ENCODE results near the gene EPS8L2. TPM values are rescaled to one million over a fixed set of nuclear protein-coding genes. Genes with fewer than 3 reads are reported as not detected.
"Not testable (repeated sequence)": the region's sequence is repeated elsewhere in the genome, so short reads cannot be mapped to it uniquely, and the experiment has no call there.

EPS8L2 gene
- total and polyA plus RNA-seq, 10 donors, result 4.2 to 14.7 (median 7.3) TPM

- 65 to 84% (median 75%) methylated on average over 14 to 15 of the region's 15 CpGs for WGBS, 5 donors
- no peaks in the 10 kb centered on the region for H3K36me3 ChIP-seq
- no peak for DNase-seq
- no peaks in the 10 kb centered on the region for H3K9me3 ChIP-seq
- H3K27ac ChIP-seq, result peak overlapping the region in 6 of 8 donors; percentile 54 to 88 (median 66)
- H3K4me3 ChIP-seq, result peak overlapping the region in 1 of 8 donors; percentile 17
- no peak for TF ChIP-seq POLR2AphosphoS5 (IDR thresholded peaks at IDR 0.05)
- no peak for TF ChIP-seq POLR2A (IDR thresholded peaks at IDR 0.05)
- TF ChIP-seq CTCF (IDR thresholded peaks at IDR 0.05 in 8 of 11, conservative IDR thresholded peaks at IDR 0.05 in 3 of 11), result no peak
- intact Hi-C loops (cut with DNase I; ENCODE audit: low total_unique reads), result loop anchor here (10.0 kb wide), 1 partner anchor 174 kb away; no protein-coding TSS in a partner anchor
- peaks cover 23 to 55% (median 33%) of the 10 kb centered on the region in 6 donors for H3K4me1 ChIP-seq
- peaks cover 0 to 54% (median 11%) of the 10 kb centered on the region in 7 donors for H3K27me3 ChIP-seq (replicated peaks in 1 of 7)
Observed at GRCh38 chr11:728901-729491, 23.0 kb downstream of the EPS8L2 start.

- TF ChIP-seq POLR2AphosphoS5 (IDR thresholded peaks at IDR 0.05) (no peak), POLR2A (IDR thresholded peaks at IDR 0.05) (no peak), CTCF (IDR thresholded peaks at IDR 0.05 in 8 of 11, conservative IDR thresholded peaks at IDR 0.05 in 3 of 11) (no peak)
- intact Hi-C loops (cut with DNase I; ENCODE audit: low total_unique reads), result loop anchor here (10.0 kb wide), 1 partner anchor 175 kb away; no protein-coding TSS in a partner anchor
- Histone ChIP-seq H3K27me3 (replicated peaks in 1 of 7) (peaks cover 0 to 49% (median 11%) of the 10 kb centered on the region in 7 donors), H3K36me3 (no peaks in the 10 kb centered on the region), H3K27ac (peak overlapping the region in 6 of 8 donors; percentile 3 to 88 (median 66)), H3K4me3 (peak overlapping the region in 1 of 8 donors; percentile 17), H3K4me1 (peaks cover 23 to 55% (median 33%) of the 10 kb centered on the region in 6 donors), H3K9me3 (no peaks in the 10 kb centered on the region)
- WGBS, 5 donors, result 30 to 64% (median 47%) methylated on average over 17 of the region's 17 CpGs
- peak; percentile 78 for DNase-seq
Observed at GRCh38 chr11:729492-730074, 23.6 kb downstream of the EPS8L2 start.

GRCh38 chr11:733072-733471 is 27.0 kb downstream of the EPS8L2 start:
- WGBS, 5 donors, result 80 to 90% (median 82%) methylated on average over 19 to 20 of the region's 20 CpGs
- Histone ChIP-seq H3K9me3 (no peaks in the 10 kb centered on the region), H3K4me3 (no peak overlapping the region), H3K4me1 (peaks cover 2 to 33% (median 16%) of the 10 kb centered on the region in 6 donors), H3K36me3 (no peaks in the 10 kb centered on the region), H3K27me3 (replicated peaks in 1 of 7) (peaks cover 0 to 23% (median 0%) of the 10 kb centered on the region in 7 donors), H3K27ac (no peak overlapping the region)
- no peak for DNase-seq
- intact Hi-C loops (cut with DNase I; ENCODE audit: low total_unique reads), result no loop called here
- TF ChIP-seq CTCF (IDR thresholded peaks at IDR 0.05 in 8 of 11, conservative IDR thresholded peaks at IDR 0.05 in 3 of 11) (no peak), POLR2A (IDR thresholded peaks at IDR 0.05) (no peak), POLR2AphosphoS5 (IDR thresholded peaks at IDR 0.05) (no peak)

- H3K27ac ChIP-seq; H3K4me3 ChIP-seq; H3K36me3 ChIP-seq; DNase-seq; H3K9me3 ChIP-seq; intact Hi-C loops (cut with DNase I; ENCODE audit: low total_unique reads): not testable (repeated sequence)
- peaks cover 0 to 22% (median 12%) of the 10 kb centered on the region in 6 donors for H3K4me1 ChIP-seq
- 92 to 96% (median 93%) methylated on average over 14 to 26 of the region's 26 CpGs for WGBS, 5 donors
- peaks cover 0 to 16% (median 0%) of the 10 kb centered on the region in 7 donors for H3K27me3 ChIP-seq (replicated peaks in 1 of 7)
Observed at GRCh38 chr11:734541-734940, 28.5 kb downstream of the EPS8L2 start.

Data from spleen (tissue), 11 donors.